MCF 10A (cell line): Measurements from ENCODE around the gene ALPG. TPM values are rescaled to one million over a fixed set of nuclear protein-coding genes. Genes with fewer than 3 reads are reported as not detected.
"Not testable (repeated sequence)": the region's sequence is repeated elsewhere in the genome, so short reads cannot be mapped to it uniquely, and the experiment has no call there.

Source experiments
- BruUV-seq: library from RNA; stranded (reverse); fragments of 400-500 nt; replicated peaks from 2 replicates; lab custom pipeline; 2021; lab: Mats Ljungman, UMichigan
- CTCF ChIA-PET: fragments of 300-600 bp; sonication (Branson Sonifier 250); formaldehyde crosslinking; extraction: SDS; loops from one replicate; lab custom pipeline; 2021; ENCODE audit warnings: antibody characterized with exemption, inconsistent platforms; lab: Yijun Ruan, JAX
- POLR2A ChIA-PET: fragments of 300-600, 350-650 bp; sonication (Branson Sonifier 250); formaldehyde crosslinking; extraction: SDS; loops from one replicate; lab custom pipeline; 2020; ENCODE audit warnings: antibody characterized with exemption, inconsistent platforms; lab: Yijun Ruan, JAX
- DNase-seq: peaks from one replicate; pipeline ENCODE4 v3.0.0-alpha.2; 2018; ENCODE audit not compliant: unreplicated experiment
- H3K27ac Mint-ChIP-seq: one replicate; pipeline ENCODE4 v1.8.0; 2022; ENCODE audit warnings: mild to moderate bottlenecking, low read depth, mixed read lengths; ENCODE audit not compliant: unreplicated experiment
- H3K27me3 Mint-ChIP-seq: one replicate; pipeline ENCODE4 v1.8.0; 2022; ENCODE audit warnings: mixed read lengths; ENCODE audit not compliant: insufficient read depth, unreplicated experiment
- H3K36me3 Mint-ChIP-seq: one replicate; pipeline ENCODE4 v1.8.0; 2022; ENCODE audit warnings: mild to moderate bottlenecking, moderate library complexity, mixed read lengths; ENCODE audit not compliant: insufficient read depth, unreplicated experiment
- H3K4me1 Mint-ChIP-seq: one replicate; pipeline ENCODE4 v1.8.0; 2022; ENCODE audit warnings: mixed read lengths; ENCODE audit not compliant: insufficient read depth, unreplicated experiment
- H3K4me3 Mint-ChIP-seq: one replicate; pipeline ENCODE4 v1.8.0; 2022; ENCODE audit warnings: mild to moderate bottlenecking, moderate library complexity, mixed read lengths; ENCODE audit not compliant: unreplicated experiment
- H3K9me3 Mint-ChIP-seq: one replicate; pipeline ENCODE4 v1.8.0; 2022; ENCODE audit warnings: mixed read lengths; ENCODE audit not compliant: unreplicated experiment
- intact Hi-C: fragments of 100-400 bp; cut with micrococcal nuclease; formaldehyde crosslinking; loops from 2 replicates; pipeline ENCODE4 v1.14.1; 2022
- total RNA-seq: library from RNA; stranded (reverse); gene quantifications from 2 replicates; pipeline ENCODE4 v1.2.3, GENCODE V29; 2022
- TF ChIP-seq, protein P1 (sequence below): fragments of 200-600 bp; IDR thresholded peaks from one replicate; pipeline ENCODE4 v1.8.0; 2022; ENCODE audit warnings: antibody characterized with exemption, mild to moderate bottlenecking; ENCODE audit not compliant: unreplicated experiment

The ALPG gene
- total RNA-seq, 1 experiment from 2014 or later = not detected

DNA sequence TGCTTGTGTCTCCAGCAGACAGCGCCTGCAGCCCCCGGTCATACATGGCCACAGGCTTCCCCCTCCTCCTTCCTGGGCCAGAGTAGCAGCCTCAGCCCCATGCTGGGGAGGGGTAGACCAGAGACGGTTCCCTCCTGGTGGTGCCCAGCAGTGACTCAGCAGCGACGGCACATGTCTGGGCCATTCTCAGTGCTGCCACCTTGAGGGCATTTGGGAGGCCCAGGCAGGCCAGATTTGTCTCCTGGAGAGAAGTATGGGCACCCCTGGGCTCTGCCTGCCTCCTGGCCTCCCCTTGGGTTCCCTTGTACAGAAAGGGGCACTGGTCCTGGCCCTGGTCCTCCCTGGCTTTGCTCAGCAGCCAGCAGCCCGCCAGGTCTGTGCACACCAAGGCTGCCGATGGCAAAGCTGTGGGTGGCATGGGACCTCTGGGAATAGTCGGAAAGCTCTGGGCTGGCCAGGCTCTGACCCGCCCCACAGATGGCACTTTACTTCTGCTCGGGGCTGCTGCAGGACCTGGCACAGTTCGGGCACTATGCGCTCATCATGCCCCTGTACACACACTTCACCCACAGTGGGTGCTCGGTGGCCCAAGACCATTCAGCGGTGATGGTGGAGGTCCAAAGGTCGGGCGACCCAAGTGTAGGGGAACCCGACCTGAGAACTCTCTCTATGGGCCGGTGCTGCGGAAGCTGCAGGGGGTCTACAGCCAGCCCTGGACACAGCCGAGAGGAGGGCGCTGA is 37.9 kb downstream of the ALPG start:
- no TSS peak for BruUV-seq
- intact Hi-C loops = loop anchor here (1.0 to 5.0 kb wide), 2 partner anchors 72 to 78 kb away; no protein-coding TSS in a partner anchor
- ChIA-PET CTCF (interaction anchor here (0.6 to 1.4 kb wide), 8 partner anchors 17 to 701 kb away, joined by 3 to 5 read pairs (median 3); no protein-coding TSS in a partner anchor), POLR2A (no interaction called here)
- Mint-ChIP-seq H3K4me1 (no peaks in the 10 kb centered on the region), H3K9me3 (no peaks in the 10 kb centered on the region), H3K36me3 (no peaks in the 10 kb centered on the region), H3K27ac (no peak overlapping the region), H3K4me3 (no peak overlapping the region), H3K27me3 (no peaks in the 10 kb centered on the region)
- DNase-seq = peak; percentile 79
- TF ChIP-seq, protein P1, sequence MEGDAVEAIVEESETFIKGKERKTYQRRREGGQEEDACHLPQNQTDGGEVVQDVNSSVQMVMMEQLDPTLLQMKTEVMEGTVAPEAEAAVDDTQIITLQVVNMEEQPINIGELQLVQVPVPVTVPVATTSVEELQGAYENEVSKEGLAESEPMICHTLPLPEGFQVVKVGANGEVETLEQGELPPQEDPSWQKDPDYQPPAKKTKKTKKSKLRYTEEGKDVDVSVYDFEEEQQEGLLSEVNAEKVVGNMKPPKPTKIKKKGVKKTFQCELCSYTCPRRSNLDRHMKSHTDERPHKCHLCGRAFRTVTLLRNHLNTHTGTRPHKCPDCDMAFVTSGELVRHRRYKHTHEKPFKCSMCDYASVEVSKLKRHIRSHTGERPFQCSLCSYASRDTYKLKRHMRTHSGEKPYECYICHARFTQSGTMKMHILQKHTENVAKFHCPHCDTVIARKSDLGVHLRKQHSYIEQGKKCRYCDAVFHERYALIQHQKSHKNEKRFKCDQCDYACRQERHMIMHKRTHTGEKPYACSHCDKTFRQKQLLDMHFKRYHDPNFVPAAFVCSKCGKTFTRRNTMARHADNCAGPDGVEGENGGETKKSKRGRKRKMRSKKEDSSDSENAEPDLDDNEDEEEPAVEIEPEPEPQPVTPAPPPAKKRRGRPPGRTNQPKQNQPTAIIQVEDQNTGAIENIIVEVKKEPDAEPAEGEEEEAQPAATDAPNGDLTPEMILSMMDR = peak; percentile 63

DNA sequence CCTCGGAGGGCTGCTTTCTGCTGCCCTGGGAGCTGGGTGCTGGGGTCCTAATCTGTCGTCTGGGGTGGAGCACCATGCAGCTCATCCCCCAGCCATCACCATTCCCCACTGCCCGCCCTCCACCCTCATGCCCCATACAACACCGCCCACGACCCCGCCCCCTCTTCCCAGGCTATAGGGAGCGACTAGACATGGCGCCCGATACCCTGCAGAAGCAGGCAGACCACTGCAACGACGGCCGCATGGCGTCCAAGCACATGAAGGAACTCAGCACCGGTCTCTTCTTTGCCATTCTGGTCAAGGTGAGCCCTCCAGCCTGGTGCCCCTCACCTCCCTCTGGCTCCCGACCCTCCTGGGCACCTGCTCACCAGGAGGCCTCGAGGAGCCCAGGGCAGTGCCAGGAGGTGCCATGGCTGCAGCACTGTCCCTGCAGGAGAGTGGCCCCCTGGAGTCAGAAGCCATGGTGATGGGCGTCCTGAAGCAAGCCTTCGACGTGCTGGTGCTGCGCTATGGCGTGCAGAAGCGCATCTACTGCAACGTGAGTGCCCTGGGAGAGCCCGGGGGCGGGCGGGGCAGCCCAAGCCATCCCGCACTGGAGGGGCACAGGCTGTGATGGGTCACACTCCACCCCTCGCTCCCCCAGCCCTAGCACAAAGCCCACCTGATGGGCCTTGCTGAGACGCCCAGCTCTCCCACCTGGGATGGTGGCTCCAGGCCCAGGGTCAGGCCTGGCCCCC is 38.7 kb downstream of the ALPG start:
- H3K4me3 Mint-ChIP-seq, H3K27ac Mint-ChIP-seq, H3K4me1 Mint-ChIP-seq, BruUV-seq, H3K36me3 Mint-ChIP-seq, DNase-seq, intact Hi-C loops, H3K27me3 Mint-ChIP-seq, H3K9me3 Mint-ChIP-seq, POLR2A ChIA-PET: not testable (repeated sequence)
- CTCF ChIA-PET = interaction anchor here (0.6 to 1.4 kb wide), 5 partner anchors 76 to 701 kb away, joined by 3 to 5 read pairs (median 3); no protein-coding TSS in a partner anchor

DNA sequence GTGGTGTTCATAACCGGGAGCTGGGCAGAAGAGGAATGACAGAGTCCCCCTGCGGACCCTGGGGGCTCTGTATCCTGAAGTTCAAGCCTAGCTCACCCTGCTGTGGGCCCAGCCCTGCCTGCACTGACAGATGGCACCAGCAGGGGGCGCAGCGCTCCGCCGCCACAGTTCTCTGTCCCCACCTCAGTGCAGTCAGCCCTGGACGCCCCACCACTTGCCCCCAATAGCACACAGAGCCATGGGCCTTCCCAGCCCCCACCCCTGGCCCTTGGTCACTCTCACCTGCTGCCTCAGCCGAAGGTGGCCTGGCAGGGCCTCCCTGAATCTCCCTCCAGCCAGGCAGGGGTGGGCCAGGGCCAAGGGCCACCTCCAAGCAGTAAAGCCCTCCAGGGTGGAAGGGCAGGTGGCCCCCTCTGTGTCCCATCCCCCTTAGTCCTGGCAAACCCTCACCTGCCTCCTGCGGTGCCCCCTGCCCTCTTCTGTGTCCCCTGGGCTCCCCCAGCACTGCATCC is 39.7 kb downstream of the ALPG start:
- H3K4me3 Mint-ChIP-seq, H3K27ac Mint-ChIP-seq, H3K9me3 Mint-ChIP-seq, H3K36me3 Mint-ChIP-seq, H3K4me1 Mint-ChIP-seq, BruUV-seq, intact Hi-C loops, POLR2A ChIA-PET, H3K27me3 Mint-ChIP-seq, DNase-seq: not testable (repeated sequence)
- CTCF ChIA-PET = interaction anchor here (0.6 to 3.1 kb wide), 7 partner anchors 12 to 98 kb away, joined by 3 to 17 read pairs (median 4); no protein-coding TSS in a partner anchor

DNA sequence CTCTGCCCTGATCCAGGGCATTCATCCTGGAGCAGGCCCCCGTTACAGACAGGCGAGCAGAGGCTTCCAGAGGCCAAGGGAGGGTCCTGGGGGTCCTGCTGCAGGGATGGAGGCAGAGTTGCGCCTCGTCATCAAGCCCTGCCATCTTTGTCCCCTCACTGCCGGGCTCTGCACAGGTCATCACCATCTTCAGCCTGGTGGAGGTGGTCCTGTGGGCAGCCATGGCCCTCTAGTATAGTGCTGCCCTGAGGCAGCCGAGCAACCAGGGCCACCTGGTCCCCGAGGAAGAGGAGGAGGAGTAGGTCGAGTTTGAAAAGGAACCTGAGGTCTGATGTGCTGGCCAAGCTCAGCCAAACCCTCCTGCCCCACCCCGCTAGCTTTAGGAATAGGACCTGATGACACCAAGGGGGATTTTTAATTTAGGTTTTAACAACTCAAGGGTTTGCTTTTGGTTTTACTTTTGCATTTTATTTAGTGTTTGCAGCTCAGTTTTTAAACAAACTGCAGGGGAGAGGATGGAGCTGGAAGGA is 40.5 kb downstream of the ALPG start:
- Mint-ChIP-seq H3K27me3 (no peaks in the 10 kb centered on the region), H3K4me3 (no peak overlapping the region), H3K9me3 (no peaks in the 10 kb centered on the region), H3K4me1 (no peaks in the 10 kb centered on the region), H3K27ac (no peak overlapping the region), H3K36me3 (no peaks in the 10 kb centered on the region)
- intact Hi-C loops = no loop called here
- POLR2A ChIA-PET = no interaction called here
- CTCF ChIA-PET = interaction anchor here (0.5 to 3.1 kb wide), 16 partner anchors 9 to 1093 kb away, joined by 3 to 17 read pairs (median 3); no protein-coding TSS in a partner anchor
- TF ChIP-seq, protein P1 = no peak
- no TSS peak for BruUV-seq
- no peak for DNase-seq
